HG03097 (cell line): ENCODE data around the gene NUBPL.
"Not testable (repeated sequence)": the region's sequence is repeated elsewhere in the genome, so short reads cannot be mapped to it uniquely, and the experiment has no call there.

Source experiments
- ATAC-seq: cut with Tn5 transposase; IDR thresholded peaks from one replicate; pipeline ENCODE4 v1.9.1; 2021; ENCODE audit not compliant: unreplicated experiment, low FRiP score

Gene NUBPL

DNA sequence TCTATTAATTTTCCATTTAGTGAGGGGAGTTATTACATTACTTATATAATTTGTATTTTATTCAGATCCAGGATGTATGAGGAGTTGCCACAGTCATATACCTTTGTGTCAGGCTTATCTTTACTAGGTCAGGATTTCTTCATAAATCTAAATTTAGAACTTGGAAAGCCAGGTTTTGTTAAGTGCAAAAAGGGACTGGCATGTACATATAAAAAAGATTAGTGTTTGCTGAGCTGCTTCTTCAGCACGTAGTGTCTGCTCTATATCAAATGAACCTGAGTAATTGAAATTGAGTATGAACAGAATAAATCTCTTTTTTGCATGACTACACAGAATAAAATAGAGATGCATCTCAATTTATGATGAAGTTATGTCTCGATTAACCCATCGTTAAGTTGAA lies 157.4 kb downstream of the NUBPL start:
- ATAC-seq = no peak

GRCh38 chr14:31718985-31719384 lies 157.8 kb downstream of the NUBPL start:
- ATAC-seq = no peak

DNA sequence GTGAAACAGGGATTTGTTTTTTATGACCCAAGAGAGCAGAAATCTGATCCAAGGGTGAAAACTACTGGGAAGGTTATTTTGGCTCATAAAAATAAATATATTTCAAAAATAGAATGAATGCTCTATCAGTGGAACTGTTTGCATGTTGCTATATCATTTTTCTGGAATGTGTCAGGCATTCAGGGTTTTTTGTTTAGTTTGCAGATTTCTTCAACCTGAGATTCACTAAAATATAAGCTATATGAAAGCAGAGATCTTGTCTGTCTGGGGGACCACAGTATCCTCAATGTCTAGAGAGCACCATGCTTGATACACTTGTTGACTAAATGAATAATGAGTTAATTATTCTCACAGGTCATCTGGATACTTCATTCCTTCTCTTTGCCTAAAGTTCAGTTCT lies 165.1 kb downstream of the NUBPL start:
- ATAC-seq = no peak

DNA sequence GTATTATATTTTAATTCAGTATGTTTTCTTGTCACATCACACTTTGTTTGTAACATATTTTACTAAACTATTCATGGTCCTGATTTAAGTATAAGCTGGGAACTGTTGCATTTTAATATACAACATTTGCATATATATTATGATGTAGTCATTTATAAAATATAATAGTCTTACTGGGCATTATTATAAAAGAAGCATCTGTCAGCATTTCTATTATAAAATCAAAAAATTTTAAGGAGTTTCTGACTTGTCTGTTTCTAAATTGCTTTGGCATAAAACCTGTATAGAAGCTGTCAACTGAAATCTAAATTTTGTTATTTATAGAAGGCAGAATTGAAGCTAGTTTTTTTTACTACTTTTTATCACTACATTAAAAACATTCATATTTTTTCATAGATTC lies 166.6 kb downstream of the NUBPL start:
- ATAC-seq = no peak

GRCh38 chr14:31740688-31741087 lies 179.5 kb downstream of the NUBPL start:
- no peak for ATAC-seq

GRCh38 chr14:31745741-31746140 lies 184.5 kb downstream of the NUBPL start:
- no peak for ATAC-seq

DNA sequence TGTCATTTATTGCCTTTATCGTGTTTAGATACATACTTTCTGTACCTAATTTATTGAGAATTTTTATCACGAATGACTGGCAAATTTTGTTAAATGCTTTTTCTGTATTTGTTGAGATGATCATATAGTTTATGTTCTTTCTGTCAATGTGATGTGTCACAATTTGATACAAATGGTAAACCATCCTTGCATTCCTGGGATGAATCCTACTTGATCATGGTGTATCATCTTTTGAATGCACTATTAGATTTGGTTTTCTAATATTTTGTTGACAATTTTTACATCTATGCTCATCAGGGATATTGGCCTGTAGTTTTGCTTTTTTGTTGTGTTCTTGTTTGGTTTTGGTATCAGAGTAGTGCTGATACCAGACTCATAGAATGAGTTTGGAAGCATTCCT lies 185.1 kb downstream of the NUBPL start:
- ATAC-seq = no peak

DNA sequence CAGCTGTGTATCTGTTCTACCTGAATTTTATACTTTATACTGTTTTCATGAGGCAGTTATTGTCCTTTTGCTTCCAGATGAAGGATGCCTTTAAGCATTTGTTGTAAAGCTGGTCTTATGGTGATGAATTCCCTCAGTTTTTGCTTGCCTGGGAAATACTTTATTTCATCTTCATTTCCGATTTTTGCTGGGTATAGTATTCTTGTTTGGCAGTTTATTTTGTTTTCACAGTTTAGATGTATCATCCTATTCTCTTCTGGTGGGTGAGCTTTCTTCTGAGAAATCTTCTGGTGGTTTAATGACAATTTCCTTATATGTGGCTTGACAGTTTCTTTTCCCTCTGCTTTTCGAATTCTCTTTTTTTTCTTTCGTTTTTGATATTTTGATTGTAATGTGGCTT lies 188.1 kb downstream of the NUBPL start:
- no peak for ATAC-seq

DNA sequence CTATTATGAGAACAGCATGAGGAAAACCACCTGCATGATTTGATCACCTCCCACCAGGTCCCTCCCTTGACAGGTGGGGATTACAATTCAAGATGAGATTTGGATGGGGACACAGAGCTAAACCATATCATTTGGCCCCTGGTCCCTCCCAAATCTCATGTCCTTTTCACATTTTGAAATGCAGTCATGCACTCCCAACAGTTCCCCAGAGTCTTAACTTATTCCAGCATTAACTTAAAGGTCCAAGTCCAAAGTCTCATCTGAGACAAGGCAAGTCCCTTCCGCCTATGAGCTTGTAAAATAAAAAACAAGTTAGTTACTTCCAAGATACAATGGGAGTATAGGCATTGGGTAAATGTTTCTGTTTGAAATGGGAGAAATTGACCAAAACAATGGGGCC lies 189.8 kb downstream of the NUBPL start:
- ATAC-seq = not testable (repeated sequence)

DNA sequence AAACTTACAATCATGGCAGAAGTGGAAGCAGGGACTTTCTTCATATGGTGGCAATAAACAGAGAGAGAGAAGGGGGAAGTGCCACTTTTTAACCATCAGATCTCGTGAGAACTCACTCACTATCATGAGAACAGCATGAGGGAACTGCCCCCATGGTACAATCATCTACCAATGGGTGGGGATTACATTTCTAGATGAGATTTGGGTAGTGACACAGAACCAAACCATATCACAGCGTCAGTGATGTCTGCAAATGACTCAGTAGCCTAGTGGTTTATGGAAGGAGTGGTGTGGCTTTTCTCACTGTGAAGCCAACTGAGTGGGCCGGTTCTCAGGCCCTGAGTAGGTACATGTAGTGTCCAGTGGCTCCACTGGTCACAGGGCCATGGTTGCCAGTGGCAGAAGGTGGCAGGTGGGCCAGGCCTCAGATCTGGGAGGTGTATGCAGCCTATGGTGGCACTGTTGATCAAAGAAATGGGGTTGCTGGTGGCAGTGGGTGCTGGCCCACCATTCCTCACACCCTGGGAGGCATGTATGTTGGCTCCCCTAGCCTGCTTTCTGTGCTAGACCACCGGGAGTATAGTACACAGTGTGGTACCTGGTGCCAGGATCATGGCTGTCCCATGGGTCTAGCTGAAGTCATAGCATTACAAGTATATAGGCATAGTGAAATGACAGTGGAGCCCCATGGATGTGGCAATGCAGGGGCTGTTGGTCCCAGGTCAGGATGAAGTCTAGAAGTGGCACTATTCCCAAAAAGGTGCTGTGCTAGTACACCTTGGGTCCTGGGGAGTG lies 191.9 kb downstream of the NUBPL start:
- no peak for ATAC-seq

- no peak for ATAC-seq
Observed at GRCh38 chr14:31758941-31759340, 197.7 kb downstream of the NUBPL start.

- no peak for ATAC-seq
Observed at GRCh38 chr14:31760277-31760676, 199.1 kb downstream of the NUBPL start.

DNA sequence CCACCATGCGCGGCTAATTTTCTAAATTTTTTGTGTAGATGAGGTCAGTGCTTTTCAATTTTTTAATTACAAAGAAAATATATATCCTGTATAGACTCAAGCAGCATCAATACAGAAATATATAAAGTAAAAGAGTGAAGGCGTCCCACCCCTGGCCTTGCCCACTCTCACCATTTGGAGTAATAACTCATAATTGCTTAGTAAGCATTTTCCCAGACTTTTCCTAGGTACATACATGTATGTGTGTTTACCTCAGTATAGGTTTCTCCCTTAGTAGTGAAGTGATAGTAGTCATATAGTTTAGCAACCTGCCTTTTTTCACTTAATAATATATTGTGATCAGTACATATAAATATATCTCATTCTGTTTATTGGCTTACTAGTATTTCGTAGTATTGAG lies 200.1 kb downstream of the NUBPL start:
- ATAC-seq = no peak

- no peak for ATAC-seq
Observed at GRCh38 chr14:31763041-31763440, 201.8 kb downstream of the NUBPL start.

- no peak for ATAC-seq
Observed at GRCh38 chr14:31766315-31766892, 205.2 kb downstream of the NUBPL start.

GRCh38 chr14:31768355-31768754 lies 207.2 kb downstream of the NUBPL start:
- no peak for ATAC-seq

DNA sequence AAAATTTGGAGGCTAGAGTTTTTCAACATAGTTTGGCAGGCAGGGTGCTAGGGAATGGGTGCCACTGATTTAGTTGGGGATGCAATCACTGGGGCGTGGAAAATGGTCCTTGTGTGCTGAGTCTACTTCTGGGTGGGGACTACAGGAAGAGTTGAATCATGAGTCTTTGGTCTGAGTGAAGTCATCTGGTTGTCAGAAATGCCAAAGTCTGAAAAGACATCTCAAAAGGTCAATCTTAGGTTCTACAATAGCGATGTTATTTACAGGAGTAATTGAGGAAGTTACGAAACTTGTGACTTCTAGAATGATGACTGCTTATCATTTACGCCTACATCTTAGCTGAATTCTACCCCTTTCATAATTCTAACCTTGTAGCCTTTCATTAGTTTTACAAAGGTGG lies 209.1 kb downstream of the NUBPL start:
- no peak for ATAC-seq

DNA sequence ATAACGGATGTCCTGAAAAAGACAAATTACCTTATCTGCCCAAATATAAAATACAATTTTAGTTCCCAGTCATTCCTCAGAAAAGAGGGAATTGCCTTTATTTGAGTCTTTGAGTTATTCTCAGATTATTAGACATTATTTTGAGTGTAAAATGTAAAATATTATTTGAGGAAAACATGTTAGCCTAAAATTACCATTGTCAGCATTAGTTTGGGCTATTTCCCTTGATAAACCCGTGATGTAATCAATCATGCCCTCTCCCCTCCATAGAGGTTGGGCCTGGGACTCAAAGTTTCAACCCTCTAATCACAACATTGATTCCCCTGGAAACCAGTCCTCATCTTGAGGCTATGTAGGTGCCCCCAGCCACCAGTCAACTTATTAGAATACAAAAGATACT lies 213.4 kb downstream of the NUBPL start:
- no peak for ATAC-seq

- ATAC-seq = no peak
Observed at GRCh38 chr14:31777312-31777711, 216.1 kb downstream of the NUBPL start.

GRCh38 chr14:31781578-31781977 lies 220.4 kb downstream of the NUBPL start:
- no peak for ATAC-seq

GRCh38 chr14:31785574-31785973 lies 224.4 kb downstream of the NUBPL start:
- ATAC-seq = no peak

GRCh38 chr14:31787377-31787776 lies 226.2 kb downstream of the NUBPL start:
- ATAC-seq = no peak
